ENCODE data around the gene COL4A1.
A peak's percentile ranks its signal among the peaks of the same experiment; 100 is the strongest.

The COL4A1 gene

DNA sequence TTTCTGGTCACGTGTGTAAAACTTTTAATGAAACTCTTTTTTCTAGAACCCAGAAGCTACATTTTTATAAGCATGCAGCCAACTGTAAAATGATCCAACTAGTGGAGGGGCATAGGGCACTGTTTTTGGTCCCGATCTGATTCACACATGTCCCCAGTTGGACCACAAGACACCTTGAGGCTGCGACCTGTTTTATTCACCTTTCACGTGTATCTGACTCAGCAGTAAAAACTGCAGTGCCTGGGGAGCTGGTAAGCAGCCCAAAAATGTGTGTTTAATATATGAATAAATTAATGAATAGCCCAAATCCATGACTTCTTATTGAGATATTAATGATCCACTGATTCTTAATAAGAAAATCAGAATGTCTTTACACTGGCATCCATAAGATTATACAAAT, 140.4 kb downstream of the COL4A1 start:
- DNase-seq (ENCODE audit: low spot score), result no peak

DNA sequence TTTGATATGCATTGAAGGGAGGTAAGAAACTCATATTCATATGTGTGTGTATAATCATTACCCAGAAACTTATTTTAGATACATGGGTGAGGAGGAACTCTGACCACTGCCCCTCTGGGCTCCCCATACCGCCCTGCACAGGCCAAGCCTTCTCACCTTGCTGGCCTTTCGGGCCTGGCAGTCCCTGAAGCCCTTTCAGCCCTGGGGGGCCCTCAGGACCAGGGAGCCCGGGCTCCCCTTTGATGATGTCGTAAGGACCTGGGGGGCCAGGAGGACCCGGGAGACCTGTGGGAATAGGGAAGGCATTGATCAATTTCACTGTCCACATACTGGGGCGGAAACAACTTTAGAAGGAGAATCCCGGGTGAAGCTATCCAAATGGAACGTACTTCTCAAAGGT, 142.3 kb downstream of the COL4A1 start:
- no peak for DNase-seq (ENCODE audit: low spot score)

DNA sequence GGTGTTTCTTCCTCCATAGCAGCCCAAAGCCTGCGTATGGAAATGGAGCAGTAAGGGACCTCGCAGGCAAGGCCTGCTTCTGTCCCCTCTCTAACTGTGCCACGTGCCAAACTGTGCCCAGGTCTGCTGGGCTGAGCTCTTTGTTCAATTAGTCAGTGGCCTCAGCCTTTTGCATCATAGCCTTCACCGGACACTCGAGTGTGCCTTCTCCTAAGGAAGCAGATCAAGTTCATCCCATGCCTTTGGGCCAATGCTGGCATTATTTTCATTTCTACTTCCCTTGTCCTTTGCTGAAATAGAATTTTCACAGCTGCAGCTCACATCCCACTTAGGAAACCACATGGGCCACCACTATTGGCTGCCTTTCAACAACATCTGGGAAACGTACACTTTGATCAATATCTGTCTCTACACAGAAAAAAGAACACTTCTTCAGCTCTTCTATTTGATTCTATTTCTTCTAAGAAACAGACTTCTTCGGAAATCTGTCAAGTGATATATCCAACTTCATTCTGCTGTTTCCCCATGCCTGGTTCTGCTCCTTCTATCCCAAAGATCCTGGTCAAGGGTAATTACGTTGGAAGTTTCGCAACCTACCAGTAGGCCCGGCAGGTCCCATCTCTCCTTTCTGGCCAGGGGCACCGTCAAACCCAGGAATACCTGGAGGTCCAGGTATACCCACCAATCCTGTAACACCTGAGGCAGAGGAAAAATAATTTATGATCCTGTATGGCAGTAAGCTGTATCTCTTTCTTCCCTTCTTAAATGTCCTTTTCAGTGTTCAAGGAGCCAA, 143.9 kb downstream of the COL4A1 start:
- DNase-seq (ENCODE audit: low spot score), result no peak

DNA sequence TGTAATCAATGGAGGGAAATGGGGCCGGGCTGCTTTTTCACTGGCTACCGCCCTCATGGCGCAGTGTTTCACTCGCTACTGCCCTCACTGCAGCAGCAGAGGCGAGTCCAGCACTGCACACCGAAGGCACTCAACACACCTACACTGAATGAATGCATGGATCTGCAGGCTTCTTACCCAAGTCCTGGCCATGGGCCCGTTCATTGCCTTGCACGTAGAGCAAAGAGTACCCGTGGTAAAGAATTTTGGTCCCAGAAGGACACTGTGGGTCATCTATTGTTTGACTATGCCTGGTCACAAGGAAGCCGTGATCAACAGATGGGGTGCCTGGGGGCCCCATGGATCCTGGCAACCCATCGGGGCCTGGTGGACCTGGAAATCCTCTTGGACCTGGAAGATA, 144.9 kb downstream of the COL4A1 start:
- DNase-seq (ENCODE audit: low spot score), result no peak

DNA sequence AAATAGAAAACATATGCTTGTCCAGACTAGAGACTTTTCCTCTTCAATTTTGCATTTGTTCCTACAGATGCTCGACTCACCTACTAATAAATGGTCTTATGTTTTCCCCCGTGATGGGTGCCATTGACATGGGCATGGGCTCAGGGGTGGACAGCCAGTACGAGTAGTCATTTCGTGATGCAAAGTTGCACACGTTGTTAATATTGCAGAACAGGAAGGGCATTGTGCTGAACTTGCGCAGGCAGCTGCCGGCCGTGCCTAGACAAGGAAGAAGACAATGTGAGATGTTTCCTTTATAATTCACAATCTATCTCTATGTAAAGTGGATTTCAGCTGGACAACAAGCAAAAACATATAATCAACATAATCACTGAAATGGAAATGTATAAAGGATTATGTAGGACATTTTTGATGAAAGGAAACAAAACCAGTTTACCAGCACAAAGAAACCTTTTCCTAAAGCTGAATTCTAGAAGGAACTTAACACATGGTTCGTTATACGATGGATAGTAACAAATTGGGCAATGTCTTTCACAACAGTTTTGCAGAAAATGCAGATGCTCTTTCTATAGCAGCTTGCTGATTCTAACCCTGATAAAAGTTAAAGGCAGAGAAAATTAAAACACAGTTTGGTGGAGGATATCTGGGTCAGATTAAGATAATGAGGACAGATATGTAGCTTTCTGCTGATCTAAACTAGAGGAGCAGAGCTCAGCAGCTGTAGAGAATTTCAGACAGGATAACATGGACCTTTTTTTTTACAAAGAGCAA, 145.7 kb downstream of the COL4A1 start:
- DNase-seq (ENCODE audit: low spot score), result peak; percentile 41

DNA sequence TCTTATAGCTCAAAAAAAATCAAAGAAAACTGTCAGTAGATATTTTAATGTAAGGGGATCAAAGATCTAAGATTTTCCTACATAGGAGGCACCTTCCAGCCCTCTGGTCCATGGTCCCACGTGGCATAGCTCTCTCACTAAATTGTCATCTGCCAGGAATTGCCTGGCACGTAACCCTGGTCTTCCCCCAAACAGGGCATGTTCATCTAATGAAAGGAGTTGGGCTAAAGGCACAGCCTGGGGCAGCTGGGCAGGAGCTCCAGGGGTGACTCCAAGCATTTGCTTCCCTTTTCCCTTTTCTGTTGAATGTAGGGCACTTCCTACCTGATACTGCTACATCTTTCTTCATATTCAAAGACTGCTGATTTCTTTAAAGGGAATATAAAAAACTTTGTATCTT, 148.7 kb downstream of the COL4A1 start:
- no peak for DNase-seq (ENCODE audit: low spot score)

DNA sequence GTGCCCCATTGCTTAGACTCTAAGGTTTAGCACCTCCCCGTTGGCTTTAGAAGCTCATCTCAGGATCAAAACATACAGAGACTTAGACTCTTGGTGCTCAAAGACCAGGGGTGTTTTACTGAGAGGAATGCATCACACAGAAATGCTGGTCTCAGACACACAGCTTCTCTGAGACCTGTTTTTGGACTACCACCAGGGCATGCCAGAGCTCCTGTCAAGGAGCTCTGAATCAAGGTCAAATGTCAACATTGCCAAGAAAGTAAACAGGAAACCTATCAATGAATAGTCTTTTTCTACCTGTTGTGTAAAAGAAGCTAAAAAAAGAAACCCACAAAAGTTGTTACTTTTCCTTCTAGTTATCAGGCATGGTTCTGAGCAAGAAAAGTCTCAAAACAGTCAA, 149.2 kb downstream of the COL4A1 start:
- no peak for DNase-seq (ENCODE audit: low spot score)

DNA sequence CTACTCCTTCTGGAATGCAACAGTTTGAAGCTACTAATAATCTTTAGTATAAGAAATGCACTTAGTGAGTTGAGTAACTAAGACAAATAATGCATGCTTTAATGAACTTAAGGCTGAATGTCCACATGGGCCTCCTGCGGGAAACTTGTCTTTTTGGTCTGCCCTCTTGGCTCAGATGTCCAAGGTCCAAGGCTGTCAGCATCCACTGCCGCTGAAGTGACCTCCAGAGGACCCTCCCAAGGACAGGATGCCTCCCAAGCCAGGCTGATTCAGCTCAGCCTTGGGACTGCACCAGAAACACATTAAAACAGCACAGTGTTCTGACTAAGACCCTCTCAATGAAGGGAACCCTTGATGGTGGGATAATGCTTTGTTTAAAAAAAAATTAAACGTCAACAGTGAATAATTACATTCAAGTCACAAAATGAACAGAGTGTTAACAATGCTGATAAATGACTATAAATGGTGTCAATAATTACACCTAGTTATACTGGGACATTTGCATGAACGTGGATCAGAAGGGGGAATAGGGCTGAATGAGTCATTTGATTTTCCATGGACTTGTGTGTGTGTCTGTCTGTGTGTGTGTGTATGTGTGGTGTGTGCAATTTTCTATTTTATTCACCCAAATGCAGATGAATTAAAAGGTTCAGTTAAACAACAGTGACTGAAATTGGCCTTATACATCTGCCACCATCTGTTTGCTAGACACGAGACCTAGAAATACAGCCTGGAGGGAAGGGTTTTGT, 150.5 kb downstream of the COL4A1 start:
- no peak for DNase-seq (ENCODE audit: low spot score)

DNA sequence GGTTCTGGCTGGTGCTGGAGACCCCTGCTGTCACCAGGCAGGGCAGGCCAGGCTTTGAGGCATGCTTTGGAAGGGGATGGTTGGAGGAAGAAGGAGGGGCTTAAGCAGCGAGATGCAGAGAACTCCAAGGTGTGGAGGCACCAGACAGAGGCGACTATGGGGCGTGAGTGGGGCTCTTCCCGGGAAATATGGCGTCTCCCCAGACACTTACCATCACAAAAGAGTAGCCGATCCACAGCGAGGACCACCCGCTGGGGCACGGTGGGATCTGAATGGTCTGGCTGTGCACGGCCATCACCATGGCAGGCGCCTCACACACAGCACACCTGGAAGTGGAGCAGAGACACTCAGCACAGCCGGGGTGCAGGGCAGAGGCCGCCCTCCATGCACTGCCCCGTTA, 151.9 kb downstream of the COL4A1 start:
- DNase-seq (ENCODE audit: low spot score), result no peak

- DNase-seq (ENCODE audit: low spot score), result no peak
Observed at GRCh38 chr13:110154410-110154933, 152.5 kb downstream of the COL4A1 start.

DNA sequence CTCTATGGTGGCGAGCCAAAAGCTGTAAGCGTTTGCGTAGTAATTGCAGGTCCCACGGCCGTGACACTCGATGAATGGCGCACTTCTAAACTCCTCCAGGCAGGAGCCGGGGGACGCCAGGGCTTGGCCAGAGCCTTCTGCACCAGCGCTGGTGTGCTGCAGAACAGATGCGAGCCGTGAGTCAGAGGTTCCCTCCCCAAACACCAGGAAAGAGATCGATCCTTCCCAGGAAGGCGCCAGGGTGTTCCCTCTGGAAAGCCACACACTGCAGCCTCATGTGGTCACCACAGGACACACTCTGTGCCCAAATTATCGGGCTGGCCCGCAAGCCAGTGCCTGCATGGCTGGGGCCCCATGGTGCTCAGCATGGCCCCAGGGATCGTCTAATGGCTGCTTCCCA, 154.6 kb downstream of the COL4A1 start:
- DNase-seq (ENCODE audit: low spot score), result no peak

DNA sequence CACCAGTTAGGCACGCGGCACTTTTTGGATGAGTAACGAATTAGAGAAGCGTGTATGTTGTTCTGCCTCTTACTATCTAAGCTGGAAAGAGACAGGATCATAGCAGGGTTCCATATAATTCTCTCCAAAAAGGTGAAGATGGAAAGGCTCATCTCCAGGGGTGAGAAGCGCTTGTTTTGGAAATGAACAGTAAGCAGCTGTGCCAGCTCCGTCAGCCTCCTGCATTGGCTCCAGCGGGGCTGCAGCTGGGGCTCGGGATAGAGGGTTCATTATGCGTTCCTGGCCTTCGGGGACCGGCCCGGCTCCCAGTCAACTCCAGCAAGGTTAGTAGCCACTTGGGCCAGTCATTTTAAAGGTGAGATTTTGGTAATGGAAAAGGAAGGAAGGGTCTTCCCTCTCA, 155.5 kb downstream of the COL4A1 start:
- DNase-seq (ENCODE audit: low spot score), result no peak

- DNase-seq (ENCODE audit: low spot score), result no peak
Observed at GRCh38 chr13:110150384-110151101, 156.4 kb downstream of the COL4A1 start.

DNA sequence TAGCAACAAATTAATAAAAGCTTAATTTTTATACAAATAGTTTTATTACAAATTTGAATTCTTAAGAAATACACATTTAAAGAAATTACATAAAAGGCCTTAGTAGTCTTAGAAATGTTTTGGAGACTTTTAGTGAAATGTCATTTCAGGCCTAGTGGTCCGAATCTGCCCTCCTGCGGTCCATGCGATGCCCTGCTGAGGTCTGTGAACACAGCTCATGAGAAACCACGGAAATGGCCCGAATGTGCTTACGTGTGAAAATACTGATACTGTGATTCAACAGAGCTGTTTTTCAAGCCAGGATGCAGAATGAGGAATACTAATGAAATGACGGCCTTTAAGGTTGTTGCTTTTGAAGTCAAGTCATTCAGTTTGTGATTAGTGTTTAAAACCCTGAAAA, 157.9 kb downstream of the COL4A1 start:
- no peak for DNase-seq (ENCODE audit: low spot score)

DNA sequence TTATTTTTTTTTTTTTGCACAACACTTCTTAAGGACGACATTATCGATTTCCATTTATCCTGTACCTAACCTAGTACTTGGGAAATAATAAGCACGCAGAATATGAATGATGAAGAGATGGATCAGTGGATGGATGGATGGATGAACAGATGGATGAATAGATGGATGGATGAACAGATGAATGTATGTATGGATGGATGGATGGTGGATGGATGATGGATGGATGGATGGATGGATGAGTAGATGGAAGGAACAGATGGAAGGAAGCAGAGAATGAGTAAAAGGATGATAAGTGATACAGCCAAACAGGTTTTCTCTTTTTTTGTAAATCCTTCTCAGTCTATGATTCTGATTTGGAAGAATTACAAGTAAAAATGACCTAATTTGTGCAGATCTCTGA, 166.9 kb downstream of the COL4A1 start:
- no peak for DNase-seq (ENCODE audit: low spot score)

DNA sequence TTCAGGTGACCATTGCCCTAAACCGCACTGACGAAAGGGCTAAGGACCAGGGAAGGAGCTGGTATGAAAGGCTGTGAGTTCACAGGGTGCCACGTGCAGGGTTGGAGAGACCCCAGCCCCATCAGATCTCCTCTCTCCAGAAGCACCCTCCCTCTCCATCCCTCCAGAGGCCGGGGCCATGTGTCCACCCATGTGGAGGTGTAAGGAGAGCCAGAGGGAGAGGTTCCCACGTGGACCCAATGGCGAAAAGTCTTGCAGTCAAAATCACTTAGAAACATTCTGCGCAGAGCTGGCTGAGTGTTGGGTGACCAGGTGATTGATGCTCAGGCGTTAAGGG, 168.3 kb downstream of the COL4A1 start:
- DNase-seq (ENCODE audit: low spot score), result no peak

DNA sequence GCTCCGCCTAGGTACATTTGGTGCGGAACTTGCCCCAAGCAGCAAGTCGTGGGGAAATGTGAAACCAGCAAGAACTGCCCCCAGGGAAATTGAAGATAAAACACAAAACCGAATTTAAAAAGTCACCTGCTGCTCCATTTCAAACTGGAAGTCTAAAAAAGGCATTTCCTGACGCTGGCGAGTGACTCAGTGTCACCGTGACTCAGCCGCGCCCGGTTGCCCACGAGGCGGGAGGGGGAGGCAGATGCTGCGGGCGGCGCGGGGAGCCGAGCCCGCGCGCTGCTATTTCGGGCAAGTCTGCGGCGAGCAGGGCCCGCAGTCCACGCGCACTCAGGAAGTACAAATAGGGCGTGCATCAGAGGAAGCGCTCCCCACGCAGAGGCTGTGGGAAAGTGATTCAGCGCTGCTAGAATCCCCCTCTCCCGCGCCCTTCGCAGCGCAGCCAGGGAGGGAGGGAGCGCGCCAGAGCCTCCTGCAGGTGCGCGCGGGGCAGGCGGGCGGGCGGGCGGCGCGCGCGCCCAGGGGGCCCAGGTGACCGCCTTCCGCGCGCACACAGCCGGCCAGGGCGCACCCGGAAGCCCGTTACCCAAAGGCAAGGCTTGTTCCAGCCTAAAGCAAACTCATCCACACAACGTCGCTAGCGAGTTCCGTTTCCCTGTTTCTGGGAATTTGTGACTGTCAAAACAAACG, 168.8 kb downstream of the COL4A1 start:
- no peak for DNase-seq (ENCODE audit: low spot score)

DNA sequence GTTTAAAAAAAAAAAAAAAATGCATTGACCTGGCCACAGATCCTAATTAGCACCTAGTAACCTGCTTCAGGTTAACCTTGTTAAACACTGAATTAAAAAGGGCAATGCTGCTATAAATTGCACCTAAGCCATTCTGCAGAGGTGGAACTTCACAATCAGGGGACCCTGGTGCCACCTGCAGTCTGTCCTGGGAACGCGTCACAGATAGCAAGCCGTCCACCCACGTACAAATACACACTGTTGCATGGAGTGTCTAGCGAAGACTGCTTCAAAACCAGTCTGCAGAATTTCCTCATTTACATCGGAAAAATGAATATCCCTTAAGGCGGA, 169.3 kb downstream of the COL4A1 start:
- peak; percentile 34 for DNase-seq (ENCODE audit: low spot score)

DNA sequence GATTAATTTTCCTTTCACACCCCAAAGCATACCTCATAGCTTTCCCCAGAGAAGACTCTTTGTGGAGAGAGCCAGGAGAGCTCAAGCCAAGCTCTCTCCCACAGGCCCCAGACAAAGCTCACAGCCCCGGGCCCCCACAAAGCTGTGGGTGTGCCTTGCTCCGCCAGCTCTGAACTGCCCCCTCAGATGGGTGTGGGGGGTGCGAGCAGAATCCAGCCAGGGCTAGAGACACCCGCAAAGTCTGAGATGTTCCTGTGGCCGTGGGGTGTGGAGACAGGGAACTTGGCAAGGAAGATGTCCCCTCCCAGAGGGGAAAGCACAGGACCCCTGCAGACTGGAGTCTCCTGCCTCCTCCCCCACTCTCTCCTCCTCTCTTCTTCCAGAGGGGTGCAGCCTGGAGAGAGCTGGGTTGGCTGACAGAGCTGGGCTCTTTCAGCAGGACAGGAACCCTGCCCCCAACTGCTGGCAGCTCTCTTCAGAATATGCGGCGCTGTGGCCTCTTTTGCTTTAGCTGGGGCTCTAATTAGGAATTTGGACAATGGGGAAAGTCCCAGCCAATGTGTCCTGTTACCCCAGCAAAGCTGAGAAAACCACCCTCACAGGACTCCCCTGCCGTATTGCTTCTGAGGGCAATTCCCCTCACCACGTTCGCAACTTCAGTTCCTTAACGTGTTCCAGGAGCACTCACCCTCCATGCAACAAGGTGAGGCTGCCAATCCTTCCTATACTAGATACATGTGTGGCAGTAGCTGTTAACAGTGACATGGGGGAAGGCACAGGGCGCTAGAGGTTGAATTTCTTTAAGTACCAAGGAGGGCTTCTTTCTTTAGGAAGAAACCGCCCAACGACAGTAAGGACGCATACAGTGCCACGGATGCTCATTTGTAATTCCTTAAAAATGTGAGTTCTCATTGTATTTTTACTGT, 170.0 kb downstream of the COL4A1 start:
- DNase-seq (ENCODE audit: low spot score), result no peak

DNA sequence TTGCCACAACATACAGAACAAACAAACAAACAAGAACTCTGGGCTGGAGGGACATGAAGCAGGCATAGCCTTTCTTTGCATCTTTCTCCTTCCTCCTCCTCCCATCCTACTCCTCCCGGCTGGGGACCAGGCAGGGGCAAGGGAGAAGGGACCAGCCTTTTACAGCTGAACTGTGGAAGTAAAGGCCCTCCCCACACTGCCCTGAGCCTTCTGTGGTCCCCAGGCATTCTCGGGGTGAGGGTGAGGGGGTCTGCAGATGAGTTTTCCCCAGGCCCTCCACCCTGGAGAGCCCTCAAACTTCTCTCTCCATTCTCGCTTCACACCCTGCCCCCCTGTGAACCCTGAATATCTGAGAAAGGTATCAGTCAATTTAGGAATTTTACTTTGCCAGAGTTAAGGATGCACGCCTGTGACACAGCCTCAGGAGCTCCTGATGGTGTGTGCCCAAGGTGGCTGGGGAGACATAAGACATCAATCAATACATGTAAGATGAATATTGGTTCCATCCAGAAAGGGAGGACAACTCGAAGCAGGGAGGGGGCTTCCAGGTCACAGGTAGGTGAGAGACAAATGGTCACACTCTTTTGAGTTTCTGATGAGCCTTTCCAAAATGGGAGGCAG, 170.9 kb downstream of the COL4A1 start:
- DNase-seq (ENCODE audit: low spot score), result no peak
